OCI-LY1 (cell line): ENCODE measurements around the gene ZNF808.
"Not testable (repeated sequence)": the region's sequence is repeated elsewhere in the genome, so short reads cannot be mapped to it uniquely, and the experiment has no call there.

Experiments used
- H2AFZ ChIP-seq: fragments of 200-600 bp; sonication (generic), shearing (Covaris generic); 2 replicates; pipeline ENCODE4 v1.6.0; 2014; ENCODE audit warnings: antibody characterized with exemption, mild to moderate bottlenecking, low read length
- H3F3A ChIP-seq: fragments of 200-600 bp; sonication (generic), shearing (Covaris generic); 2 replicates; pipeline ENCODE4 v1.6.0; 2014; ENCODE audit warnings: mild to moderate bottlenecking, antibody characterized with exemption, low read length, moderate library complexity; ENCODE audit not compliant: insufficient read depth
- H3K27ac ChIP-seq: fragments of 200-600 bp; sonication (generic); 2 replicates; pipeline ENCODE4 v1.5.1; 2014; ENCODE audit warnings: low read length, mixed run types, mild to moderate bottlenecking, low read depth; ENCODE audit not compliant: poor library complexity, severe bottlenecking
- H3K27me3 ChIP-seq: fragments of 200-600 bp; sonication (generic); 2 replicates; pipeline ENCODE4 v1.6.0; 2014; ENCODE audit warnings: antibody characterized with exemption, mild to moderate bottlenecking, low read length, moderate library complexity; ENCODE audit not compliant: insufficient read depth
- H3K36me3 ChIP-seq: fragments of 200-600 bp; sonication (generic); 2 replicates; pipeline ENCODE4 v1.6.1; 2014; ENCODE audit warnings: mild to moderate bottlenecking, antibody characterized with exemption, low read length, moderate library complexity, mixed read lengths; ENCODE audit not compliant: insufficient read depth
- H3K4me1 ChIP-seq: fragments of 200-600 bp; sonication (generic); 2 replicates; pipeline ENCODE4 v1.5.1; 2014; ENCODE audit warnings: mild to moderate bottlenecking, low read length, moderate library complexity; ENCODE audit not compliant: insufficient read depth, severe bottlenecking
- H3K4me2 ChIP-seq: fragments of 200-600 bp; sonication (generic), shearing (Covaris generic); 2 replicates; pipeline ENCODE4 v1.6.1; 2014; ENCODE audit warnings: low read length
- H3K4me3 ChIP-seq: fragments of 200-600 bp; sonication (generic); 2 replicates; pipeline ENCODE4 v1.5.1; 2014; ENCODE audit warnings: low read length, low read depth, mild to moderate bottlenecking, mixed read lengths; ENCODE audit not compliant: poor library complexity, severe bottlenecking
- H3K79me2 ChIP-seq: fragments of 200-600 bp; shearing (Covaris generic); 2 replicates; pipeline ENCODE4 v1.6.1; 2016; ENCODE audit warnings: mixed run types, low read length, mixed read lengths; ENCODE audit not compliant: insufficient read depth
- H3K9ac ChIP-seq: fragments of 200-600 bp; sonication (generic), shearing (Covaris generic); 2 replicates; pipeline ENCODE4 v1.6.1; 2014; ENCODE audit warnings: mild to moderate bottlenecking, low read length, mixed read lengths
- H3K9me2 ChIP-seq: fragments of 200-600 bp; sonication (generic), shearing (Covaris generic); 2 replicates; pipeline ENCODE4 v1.6.1; 2014; ENCODE audit warnings: low read depth, mild to moderate bottlenecking, low read length, mixed read lengths
- H3K9me3 ChIP-seq: fragments of 200-600 bp; shearing (Covaris generic); 2 replicates; pipeline ENCODE4 v1.6.1; 2014; ENCODE audit warnings: low read length, mixed read lengths
- H4K20me1 ChIP-seq: fragments of 200-600 bp; sonication (generic), shearing (Covaris generic); 2 replicates; pipeline ENCODE4 v1.6.0; 2016; ENCODE audit warnings: mild to moderate bottlenecking, low read length; ENCODE audit not compliant: insufficient read depth
- CTCF ChIP-seq: fragments of 200-600 bp; sonication (generic), shearing (Covaris generic); IDR thresholded peaks from 2 replicates; pipeline ENCODE4 v1.5.1; 2017; ENCODE audit warnings: mild to moderate bottlenecking, antibody characterized with exemption, low read length, moderate library complexity, mixed read lengths
- EZH2 ChIP-seq: fragments of 200-600 bp; sonication (generic), shearing (Covaris generic); IDR thresholded peaks from 2 replicates; pipeline ENCODE4 v1.8.0; 2017; ENCODE audit warnings: borderline replicate concordance, mixed run types, mild to moderate bottlenecking, antibody characterized with exemption, low read length, moderate library complexity, mixed read lengths

The ZNF808 gene

GRCh38 chr19:52600639-52601024 lies 73.2 kb downstream of the ZNF808 start:
- TF ChIP-seq EZH2 (no peak), CTCF (no peak)
- H3K4me3 ChIP-seq = peak overlapping the region; percentile 77
- H3K36me3 ChIP-seq = peaks cover 18% of the 10 kb centered on the region
- no peaks in the 10 kb centered on the region for H3K79me2 ChIP-seq
- no peaks in the 10 kb centered on the region for H4K20me1 ChIP-seq
- peak overlapping the region; percentile 88 for H3K4me2 ChIP-seq
- peak overlapping the region; percentile 90 for H2AFZ ChIP-seq
- H3K9ac ChIP-seq = peak overlapping the region; percentile 79
- H3F3A ChIP-seq = no peaks in the 10 kb centered on the region
- no peaks in the 10 kb centered on the region for H3K9me2 ChIP-seq
- H3K27ac ChIP-seq = no peak overlapping the region
- peaks cover 15% of the 10 kb centered on the region for H3K4me1 ChIP-seq
- H3K9me3 ChIP-seq = peaks cover 13% of the 10 kb centered on the region
- no peaks in the 10 kb centered on the region for H3K27me3 ChIP-seq

- Histone ChIP-seq H2AFZ (peak overlapping the region; percentile 90), H4K20me1 (no peaks in the 10 kb centered on the region), H3F3A (0 out of 2 replicates have a peak, but pooled peaks cover under 1% of the 10 kb centered on the region), H3K4me2 (peak overlapping the region; percentile 88), H3K27me3 (no peaks in the 10 kb centered on the region), H3K9me3 (peaks cover 12% of the 10 kb centered on the region), H3K4me1 (peaks cover 15% of the 10 kb centered on the region), H3K79me2 (no peaks in the 10 kb centered on the region), H3K9me2 (no peaks in the 10 kb centered on the region), H3K4me3 (peak overlapping the region; percentile 77), H3K9ac (peak overlapping the region; percentile 79), H3K27ac (no peak overlapping the region), H3K36me3 (peaks cover 18% of the 10 kb centered on the region)
- TF ChIP-seq EZH2 (no peak), CTCF (peak; percentile 14; the same call in 1 of the 2 replicates)
These were observed 73.8 kb downstream of the ZNF808 start for GRCh38 chr19:52601025-52601973.

GRCh38 chr19:52601974-52602366 lies 74.5 kb downstream of the ZNF808 start:
- Histone ChIP-seq H3K9me3 (peaks cover 11% of the 10 kb centered on the region; the same call in 1 of the 2 replicates), H3K4me2 (peak overlapping the region; percentile 88), H3K4me1 (peaks cover 15% of the 10 kb centered on the region), H3K9ac (peak overlapping the region; percentile 79), H3K4me3 (peak overlapping the region; percentile 77), H3K36me3 (peaks cover 23% of the 10 kb centered on the region)
- not testable (repeated sequence) for H4K20me1 ChIP-seq, H2AFZ ChIP-seq, H3K79me2 ChIP-seq, H3K9me2 ChIP-seq, H3K27ac ChIP-seq, H3F3A ChIP-seq, H3K27me3 ChIP-seq
